ENCODE results near the gene ACKR2. TPM values are rescaled to one million over a fixed set of nuclear protein-coding genes. Genes with fewer than 3 reads are reported as not detected.

The ACKR2 gene
- total and polyA plus RNA-seq, 2 experiments from 2014 or later, result 0.35 TPM; not detected in 1

DNA sequence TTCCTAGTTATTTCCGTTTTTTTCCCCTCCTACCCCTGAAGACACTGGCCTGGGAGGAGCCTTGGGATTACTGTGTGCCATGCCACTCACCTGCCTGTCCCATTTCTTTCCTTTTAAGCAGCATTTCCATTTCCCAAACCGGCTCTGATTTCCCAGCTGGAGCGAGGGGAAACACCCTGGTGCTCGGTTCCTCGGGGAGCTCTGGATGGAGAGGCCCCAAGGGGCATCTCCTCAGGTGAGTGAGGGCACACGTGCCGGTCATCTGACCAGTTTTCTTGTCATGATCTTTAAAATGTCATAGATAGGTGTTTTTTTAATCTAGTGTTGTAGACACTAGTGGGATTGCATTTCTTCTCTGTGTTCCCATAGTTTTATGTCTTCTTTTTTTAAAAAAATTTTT, 99.4 kb downstream of the ACKR2 start:
- Mint-ChIP-seq H3K36me3 (ENCODE audit: low read depth) (peaks cover 45% of the 10 kb centered on the region), H3K27me3 (ENCODE audit: insufficient read depth, low read depth, poor library complexity) (peaks cover 12% of the 10 kb centered on the region), H3K9me3 (peaks cover 42% of the 10 kb centered on the region), H3K4me3 (no peak overlapping the region), H3K4me1 (peaks cover 4% of the 10 kb centered on the region; the same call in 1 of the 3 replicates), H3K27ac (no peak overlapping the region)
- Histone ChIP-seq H3K9me2 (ENCODE audit: insufficient read depth) (0 out of 2 replicates have a peak, but pooled peaks cover 3% of the 10 kb centered on the region), H3K4me2 (no peak overlapping the region), H4K20me1 (replicated peaks; ENCODE audit: insufficient read depth) (no peaks in the 10 kb centered on the region), H3K79me2 (replicated peaks; ENCODE audit: insufficient read depth) (no peaks in the 10 kb centered on the region), H3F3A (replicated peaks; ENCODE audit: low read depth) (no peaks in the 10 kb centered on the region), H3K27ac (ENCODE audit: low read depth) (no peak overlapping the region), H3K27me3 (ENCODE audit: insufficient read depth) (no peaks in the 10 kb centered on the region), H3K4me3 (no peak overlapping the region), H3K4me1 (ENCODE audit: insufficient read depth) (no peaks in the 10 kb centered on the region; the same call in 1 of the 2 replicates), H2AFZ (no peak overlapping the region), H3K36me3 (ENCODE audit: insufficient read depth) (peaks cover 8% of the 10 kb centered on the region)
- TF ChIP-seq ZNF331 (CRISPR knock-in tag; IDR thresholded peaks at IDR 0.05; ENCODE audit: low read depth), result no peak
- TF ChIP-seq, protein P1, sequence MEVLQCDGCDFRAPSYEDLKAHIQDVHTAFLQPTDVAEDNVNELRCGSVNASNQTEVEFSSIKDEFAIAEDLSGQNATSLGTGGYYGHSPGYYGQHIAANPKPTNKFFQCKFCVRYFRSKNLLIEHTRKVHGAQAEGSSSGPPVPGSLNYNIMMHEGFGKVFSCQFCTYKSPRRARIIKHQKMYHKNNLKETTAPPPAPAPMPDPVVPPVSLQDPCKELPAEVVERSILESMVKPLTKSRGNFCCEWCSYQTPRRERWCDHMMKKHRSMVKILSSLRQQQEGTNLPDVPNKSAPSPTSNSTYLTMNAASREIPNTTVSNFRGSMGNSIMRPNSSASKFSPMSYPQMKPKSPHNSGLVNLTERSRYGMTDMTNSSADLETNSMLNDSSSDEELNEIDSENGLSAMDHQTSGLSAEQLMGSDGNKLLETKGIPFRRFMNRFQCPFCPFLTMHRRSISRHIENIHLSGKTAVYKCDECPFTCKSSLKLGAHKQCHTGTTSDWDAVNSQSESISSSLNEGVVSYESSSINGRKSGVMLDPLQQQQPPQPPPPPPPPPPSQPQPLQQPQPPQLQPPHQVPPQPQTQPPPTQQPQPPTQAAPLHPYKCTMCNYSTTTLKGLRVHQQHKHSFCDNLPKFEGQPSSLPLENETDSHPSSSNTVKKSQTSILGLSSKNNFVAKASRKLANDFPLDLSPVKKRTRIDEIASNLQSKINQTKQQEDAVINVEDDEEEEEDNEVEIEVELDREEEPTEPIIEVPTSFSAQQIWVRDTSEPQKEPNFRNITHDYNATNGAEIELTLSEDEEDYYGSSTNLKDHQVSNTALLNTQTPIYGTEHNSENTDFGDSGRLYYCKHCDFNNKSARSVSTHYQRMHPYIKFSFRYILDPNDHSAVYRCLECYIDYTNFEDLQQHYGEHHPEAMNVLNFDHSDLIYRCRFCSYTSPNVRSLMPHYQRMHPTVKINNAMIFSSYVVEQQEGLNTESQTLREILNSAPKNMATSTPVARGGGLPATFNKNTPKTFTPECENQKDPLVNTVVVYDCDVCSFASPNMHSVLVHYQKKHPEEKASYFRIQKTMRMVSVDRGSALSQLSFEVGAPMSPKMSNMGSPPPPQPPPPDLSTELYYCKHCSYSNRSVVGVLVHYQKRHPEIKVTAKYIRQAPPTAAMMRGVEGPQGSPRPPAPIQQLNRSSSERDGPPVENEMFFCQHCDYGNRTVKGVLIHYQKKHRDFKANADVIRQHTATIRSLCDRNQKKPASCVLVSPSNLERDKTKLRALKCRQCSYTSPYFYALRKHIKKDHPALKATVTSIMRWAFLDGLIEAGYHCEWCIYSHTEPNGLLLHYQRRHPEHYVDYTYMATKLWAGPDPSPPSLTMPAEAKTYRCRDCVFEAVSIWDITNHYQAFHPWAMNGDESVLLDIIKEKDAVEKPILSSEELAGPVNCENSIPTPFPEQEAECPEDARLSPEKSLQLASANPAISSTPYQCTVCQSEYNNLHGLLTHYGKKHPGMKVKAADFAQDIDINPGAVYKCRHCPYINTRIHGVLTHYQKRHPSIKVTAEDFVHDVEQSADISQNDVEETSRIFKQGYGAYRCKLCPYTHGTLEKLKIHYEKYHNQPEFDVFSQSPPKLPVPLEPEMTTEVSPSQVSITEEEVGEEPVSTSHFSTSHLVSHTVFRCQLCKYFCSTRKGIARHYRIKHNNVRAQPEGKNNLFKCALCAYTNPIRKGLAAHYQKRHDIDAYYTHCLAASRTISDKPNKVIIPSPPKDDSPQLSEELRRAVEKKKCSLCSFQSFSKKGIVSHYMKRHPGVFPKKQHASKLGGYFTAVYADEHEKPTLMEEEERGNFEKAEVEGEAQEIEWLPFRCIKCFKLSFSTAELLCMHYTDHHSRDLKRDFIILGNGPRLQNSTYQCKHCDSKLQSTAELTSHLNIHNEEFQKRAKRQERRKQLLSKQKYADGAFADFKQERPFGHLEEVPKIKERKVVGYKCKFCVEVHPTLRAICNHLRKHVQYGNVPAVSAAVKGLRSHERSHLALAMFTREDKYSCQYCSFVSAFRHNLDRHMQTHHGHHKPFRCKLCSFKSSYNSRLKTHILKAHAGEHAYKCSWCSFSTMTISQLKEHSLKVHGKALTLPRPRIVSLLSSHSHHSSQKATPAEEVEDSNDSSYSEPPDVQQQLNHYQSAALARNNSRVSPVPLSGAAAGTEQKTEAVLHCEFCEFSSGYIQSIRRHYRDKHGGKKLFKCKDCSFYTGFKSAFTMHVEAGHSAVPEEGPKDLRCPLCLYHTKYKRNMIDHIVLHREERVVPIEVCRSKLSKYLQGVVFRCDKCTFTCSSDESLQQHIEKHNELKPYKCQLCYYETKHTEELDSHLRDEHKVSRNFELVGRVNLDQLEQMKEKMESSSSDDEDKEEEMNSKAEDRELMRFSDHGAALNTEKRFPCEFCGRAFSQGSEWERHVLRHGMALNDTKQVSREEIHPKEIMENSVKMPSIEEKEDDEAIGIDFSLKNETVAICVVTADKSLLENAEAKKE (CRISPR knock-in tag; IDR thresholded peaks at IDR 0.05), result no peak
- TF ChIP-seq ZNF114 (CRISPR knock-in tag; IDR thresholded peaks at IDR 0.05), result no peak
- no peak for TF ChIP-seq CREB1 (CRISPR knock-in tag; IDR thresholded peaks at IDR 0.05; ENCODE audit: low read depth)
- no peak for TF ChIP-seq STAT1 (IDR thresholded peaks at IDR 0.05; ENCODE audit: unreplicated experiment)
- TF ChIP-seq, protein P2, sequence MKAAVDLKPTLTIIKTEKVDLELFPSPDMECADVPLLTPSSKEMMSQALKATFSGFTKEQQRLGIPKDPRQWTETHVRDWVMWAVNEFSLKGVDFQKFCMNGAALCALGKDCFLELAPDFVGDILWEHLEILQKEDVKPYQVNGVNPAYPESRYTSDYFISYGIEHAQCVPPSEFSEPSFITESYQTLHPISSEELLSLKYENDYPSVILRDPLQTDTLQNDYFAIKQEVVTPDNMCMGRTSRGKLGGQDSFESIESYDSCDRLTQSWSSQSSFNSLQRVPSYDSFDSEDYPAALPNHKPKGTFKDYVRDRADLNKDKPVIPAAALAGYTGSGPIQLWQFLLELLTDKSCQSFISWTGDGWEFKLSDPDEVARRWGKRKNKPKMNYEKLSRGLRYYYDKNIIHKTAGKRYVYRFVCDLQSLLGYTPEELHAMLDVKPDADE (IDR thresholded peaks at IDR 0.05), result no peak
- no peak for TF ChIP-seq JUNB (IDR thresholded peaks at IDR 0.05; ENCODE audit: unreplicated experiment)
- no peak for TF ChIP-seq POLR2AphosphoS5 (IDR thresholded peaks at IDR 0.05; ENCODE audit: low read depth)
- TF ChIP-seq, protein P3, sequence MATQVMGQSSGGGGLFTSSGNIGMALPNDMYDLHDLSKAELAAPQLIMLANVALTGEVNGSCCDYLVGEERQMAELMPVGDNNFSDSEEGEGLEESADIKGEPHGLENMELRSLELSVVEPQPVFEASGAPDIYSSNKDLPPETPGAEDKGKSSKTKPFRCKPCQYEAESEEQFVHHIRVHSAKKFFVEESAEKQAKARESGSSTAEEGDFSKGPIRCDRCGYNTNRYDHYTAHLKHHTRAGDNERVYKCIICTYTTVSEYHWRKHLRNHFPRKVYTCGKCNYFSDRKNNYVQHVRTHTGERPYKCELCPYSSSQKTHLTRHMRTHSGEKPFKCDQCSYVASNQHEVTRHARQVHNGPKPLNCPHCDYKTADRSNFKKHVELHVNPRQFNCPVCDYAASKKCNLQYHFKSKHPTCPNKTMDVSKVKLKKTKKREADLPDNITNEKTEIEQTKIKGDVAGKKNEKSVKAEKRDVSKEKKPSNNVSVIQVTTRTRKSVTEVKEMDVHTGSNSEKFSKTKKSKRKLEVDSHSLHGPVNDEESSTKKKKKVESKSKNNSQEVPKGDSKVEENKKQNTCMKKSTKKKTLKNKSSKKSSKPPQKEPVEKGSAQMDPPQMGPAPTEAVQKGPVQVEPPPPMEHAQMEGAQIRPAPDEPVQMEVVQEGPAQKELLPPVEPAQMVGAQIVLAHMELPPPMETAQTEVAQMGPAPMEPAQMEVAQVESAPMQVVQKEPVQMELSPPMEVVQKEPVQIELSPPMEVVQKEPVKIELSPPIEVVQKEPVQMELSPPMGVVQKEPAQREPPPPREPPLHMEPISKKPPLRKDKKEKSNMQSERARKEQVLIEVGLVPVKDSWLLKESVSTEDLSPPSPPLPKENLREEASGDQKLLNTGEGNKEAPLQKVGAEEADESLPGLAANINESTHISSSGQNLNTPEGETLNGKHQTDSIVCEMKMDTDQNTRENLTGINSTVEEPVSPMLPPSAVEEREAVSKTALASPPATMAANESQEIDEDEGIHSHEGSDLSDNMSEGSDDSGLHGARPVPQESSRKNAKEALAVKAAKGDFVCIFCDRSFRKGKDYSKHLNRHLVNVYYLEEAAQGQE (IDR thresholded peaks at IDR 0.05; ENCODE audit: unreplicated experiment), result no peak
- TF ChIP-seq EZH2phosphoT487 (IDR thresholded peaks at IDR 0.05; ENCODE audit: unreplicated experiment), result no peak
- DNase-seq (ENCODE audit: low spot score), result no peak
- ATAC-seq, result no peak

Measured in GM23338 (cell line).